HL-60 (cell line): ENCODE measurements around the gene AKAP1.

ENCODE experiments used
- DNase-seq, 2 experiments: peaks; one replicate each; pipeline ENCODE4 v3.0.0-alpha.2; 2010 to 2020; ENCODE audit warnings: low read depth in 1 of 2, low spot score in 1 of 2
- H3K27ac ChIP-seq: fragments of 250-450 bp; sonication (Bioruptor Pico); replicated peaks from 2 replicates; pipeline ENCODE4 v1.5.1; 2020; ENCODE audit warnings: mild to moderate bottlenecking, moderate library complexity
- H3K27me3 ChIP-seq: fragments of 250-450 bp; sonication (Bioruptor Pico); 2 replicates; pipeline ENCODE4 v1.5.1; 2021; ENCODE audit warnings: mild to moderate bottlenecking, moderate library complexity; ENCODE audit not compliant: insufficient read depth, poor library complexity, severe bottlenecking
- H3K4me3 ChIP-seq: replicated peaks from 2 replicates; pipeline ENCODE4 v1.5.1; 2011; ENCODE audit warnings: mild to moderate bottlenecking, control low read depth, low read length; ENCODE audit not compliant: insufficient read depth
- GABPA ChIP-seq: IDR thresholded peaks from 2 replicates; pipeline ENCODE4 v1.6.1; 2012; ENCODE audit warnings: low read depth
- POLR2AphosphoS5 ChIP-seq: IDR thresholded peaks from 2 replicates; pipeline ENCODE4 v1.6.1; 2012; ENCODE audit warnings: low read depth
- SPI1 ChIP-seq: IDR thresholded peaks from 2 replicates; pipeline ENCODE4 v1.6.1; 2012; ENCODE audit warnings: low read depth, mild to moderate bottlenecking, borderline replicate concordance
- long read RNA-seq: library from polyadenylated mRNA; unstranded; transcript quantifications from one replicate; pipeline ENCODE4 v2.0.0, GENCODE V29; 2020
- TF ChIP-seq, protein P1 (sequence below): IDR thresholded peaks from 2 replicates; pipeline ENCODE4 v1.6.1; 2012; ENCODE audit warnings: low read depth; ENCODE audit not compliant: insufficient replicate concordance
- TF ChIP-seq, protein P2 (sequence below): IDR thresholded peaks from one replicate; pipeline ENCODE4 v1.5.1; 2011; ENCODE audit warnings: low read length, control low read depth, inconsistent platforms; ENCODE audit not compliant: insufficient read depth

Gene AKAP1, protein sequence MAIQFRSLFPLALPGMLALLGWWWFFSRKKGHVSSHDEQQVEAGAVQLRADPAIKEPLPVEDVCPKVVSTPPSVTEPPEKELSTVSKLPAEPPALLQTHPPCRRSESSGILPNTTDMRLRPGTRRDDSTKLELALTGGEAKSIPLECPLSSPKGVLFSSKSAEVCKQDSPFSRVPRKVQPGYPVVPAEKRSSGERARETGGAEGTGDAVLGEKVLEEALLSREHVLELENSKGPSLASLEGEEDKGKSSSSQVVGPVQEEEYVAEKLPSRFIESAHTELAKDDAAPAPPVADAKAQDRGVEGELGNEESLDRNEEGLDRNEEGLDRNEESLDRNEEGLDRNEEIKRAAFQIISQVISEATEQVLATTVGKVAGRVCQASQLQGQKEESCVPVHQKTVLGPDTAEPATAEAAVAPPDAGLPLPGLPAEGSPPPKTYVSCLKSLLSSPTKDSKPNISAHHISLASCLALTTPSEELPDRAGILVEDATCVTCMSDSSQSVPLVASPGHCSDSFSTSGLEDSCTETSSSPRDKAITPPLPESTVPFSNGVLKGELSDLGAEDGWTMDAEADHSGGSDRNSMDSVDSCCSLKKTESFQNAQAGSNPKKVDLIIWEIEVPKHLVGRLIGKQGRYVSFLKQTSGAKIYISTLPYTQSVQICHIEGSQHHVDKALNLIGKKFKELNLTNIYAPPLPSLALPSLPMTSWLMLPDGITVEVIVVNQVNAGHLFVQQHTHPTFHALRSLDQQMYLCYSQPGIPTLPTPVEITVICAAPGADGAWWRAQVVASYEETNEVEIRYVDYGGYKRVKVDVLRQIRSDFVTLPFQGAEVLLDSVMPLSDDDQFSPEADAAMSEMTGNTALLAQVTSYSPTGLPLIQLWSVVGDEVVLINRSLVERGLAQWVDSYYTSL
- long read RNA-seq, transcript AKAP1-202 (11 exons, 3,970 nt) = major isoform, 55 of 77 reads
- long read RNA-seq, partial matches to known transcripts = 8 of 77 reads
- long read RNA-seq, other reads (novel, unspliced or antisense) = 13 of 77 reads

DNA sequence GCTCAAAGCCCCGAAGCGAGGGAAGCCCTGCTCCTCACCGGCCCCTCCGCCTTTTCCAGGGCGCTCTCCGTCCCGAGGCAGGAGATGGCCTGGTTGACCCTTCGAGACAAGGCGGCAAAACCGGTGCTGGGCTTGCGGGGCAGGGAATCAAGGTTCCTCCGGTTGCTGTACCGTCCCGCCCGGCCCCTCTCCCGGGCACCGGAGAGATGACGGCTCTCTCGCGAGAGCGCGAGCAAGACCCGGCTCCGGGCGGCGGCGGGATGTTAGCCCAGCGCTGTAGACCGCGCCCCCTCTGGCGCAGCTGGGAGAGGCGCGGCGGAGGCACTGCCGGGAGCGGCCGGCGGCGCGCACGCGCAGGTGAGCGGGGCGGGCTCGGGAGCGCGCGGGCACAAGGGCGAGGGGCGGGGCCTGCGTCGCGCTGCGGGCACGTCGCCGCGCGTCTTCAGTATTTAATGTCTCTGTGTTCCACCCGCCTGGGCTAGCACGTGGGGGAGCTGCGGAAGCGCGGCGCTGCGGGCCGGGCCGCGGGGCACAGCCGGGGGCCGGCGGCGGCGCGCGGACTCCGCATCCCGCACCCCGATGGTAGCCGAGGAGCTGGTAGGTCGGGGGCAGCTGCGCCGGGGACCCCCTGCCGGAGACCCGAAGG is at the start of gene AKAP1:
TSS of gene AKAP1 (plus strand) at position 445 of the 646 bp plus-strand sequence. CDS start 20,219 bp downstream, outside the sequence.
- DNase-seq = peak; percentile 89 to 93
- TF ChIP-seq POLR2AphosphoS5 = peak; percentile 86
- TF ChIP-seq, protein P1, sequence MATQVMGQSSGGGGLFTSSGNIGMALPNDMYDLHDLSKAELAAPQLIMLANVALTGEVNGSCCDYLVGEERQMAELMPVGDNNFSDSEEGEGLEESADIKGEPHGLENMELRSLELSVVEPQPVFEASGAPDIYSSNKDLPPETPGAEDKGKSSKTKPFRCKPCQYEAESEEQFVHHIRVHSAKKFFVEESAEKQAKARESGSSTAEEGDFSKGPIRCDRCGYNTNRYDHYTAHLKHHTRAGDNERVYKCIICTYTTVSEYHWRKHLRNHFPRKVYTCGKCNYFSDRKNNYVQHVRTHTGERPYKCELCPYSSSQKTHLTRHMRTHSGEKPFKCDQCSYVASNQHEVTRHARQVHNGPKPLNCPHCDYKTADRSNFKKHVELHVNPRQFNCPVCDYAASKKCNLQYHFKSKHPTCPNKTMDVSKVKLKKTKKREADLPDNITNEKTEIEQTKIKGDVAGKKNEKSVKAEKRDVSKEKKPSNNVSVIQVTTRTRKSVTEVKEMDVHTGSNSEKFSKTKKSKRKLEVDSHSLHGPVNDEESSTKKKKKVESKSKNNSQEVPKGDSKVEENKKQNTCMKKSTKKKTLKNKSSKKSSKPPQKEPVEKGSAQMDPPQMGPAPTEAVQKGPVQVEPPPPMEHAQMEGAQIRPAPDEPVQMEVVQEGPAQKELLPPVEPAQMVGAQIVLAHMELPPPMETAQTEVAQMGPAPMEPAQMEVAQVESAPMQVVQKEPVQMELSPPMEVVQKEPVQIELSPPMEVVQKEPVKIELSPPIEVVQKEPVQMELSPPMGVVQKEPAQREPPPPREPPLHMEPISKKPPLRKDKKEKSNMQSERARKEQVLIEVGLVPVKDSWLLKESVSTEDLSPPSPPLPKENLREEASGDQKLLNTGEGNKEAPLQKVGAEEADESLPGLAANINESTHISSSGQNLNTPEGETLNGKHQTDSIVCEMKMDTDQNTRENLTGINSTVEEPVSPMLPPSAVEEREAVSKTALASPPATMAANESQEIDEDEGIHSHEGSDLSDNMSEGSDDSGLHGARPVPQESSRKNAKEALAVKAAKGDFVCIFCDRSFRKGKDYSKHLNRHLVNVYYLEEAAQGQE = peak; percentile 23
- TF ChIP-seq, protein P2, sequence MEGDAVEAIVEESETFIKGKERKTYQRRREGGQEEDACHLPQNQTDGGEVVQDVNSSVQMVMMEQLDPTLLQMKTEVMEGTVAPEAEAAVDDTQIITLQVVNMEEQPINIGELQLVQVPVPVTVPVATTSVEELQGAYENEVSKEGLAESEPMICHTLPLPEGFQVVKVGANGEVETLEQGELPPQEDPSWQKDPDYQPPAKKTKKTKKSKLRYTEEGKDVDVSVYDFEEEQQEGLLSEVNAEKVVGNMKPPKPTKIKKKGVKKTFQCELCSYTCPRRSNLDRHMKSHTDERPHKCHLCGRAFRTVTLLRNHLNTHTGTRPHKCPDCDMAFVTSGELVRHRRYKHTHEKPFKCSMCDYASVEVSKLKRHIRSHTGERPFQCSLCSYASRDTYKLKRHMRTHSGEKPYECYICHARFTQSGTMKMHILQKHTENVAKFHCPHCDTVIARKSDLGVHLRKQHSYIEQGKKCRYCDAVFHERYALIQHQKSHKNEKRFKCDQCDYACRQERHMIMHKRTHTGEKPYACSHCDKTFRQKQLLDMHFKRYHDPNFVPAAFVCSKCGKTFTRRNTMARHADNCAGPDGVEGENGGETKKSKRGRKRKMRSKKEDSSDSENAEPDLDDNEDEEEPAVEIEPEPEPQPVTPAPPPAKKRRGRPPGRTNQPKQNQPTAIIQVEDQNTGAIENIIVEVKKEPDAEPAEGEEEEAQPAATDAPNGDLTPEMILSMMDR = no peak
- H3K4me3 ChIP-seq = peak within 1 kb of the TSS; percentile 77
- H3K27ac ChIP-seq = peak within 1 kb of the TSS; percentile 96
- no peaks in the 10 kb centered on the region for H3K27me3 ChIP-seq

DNA sequence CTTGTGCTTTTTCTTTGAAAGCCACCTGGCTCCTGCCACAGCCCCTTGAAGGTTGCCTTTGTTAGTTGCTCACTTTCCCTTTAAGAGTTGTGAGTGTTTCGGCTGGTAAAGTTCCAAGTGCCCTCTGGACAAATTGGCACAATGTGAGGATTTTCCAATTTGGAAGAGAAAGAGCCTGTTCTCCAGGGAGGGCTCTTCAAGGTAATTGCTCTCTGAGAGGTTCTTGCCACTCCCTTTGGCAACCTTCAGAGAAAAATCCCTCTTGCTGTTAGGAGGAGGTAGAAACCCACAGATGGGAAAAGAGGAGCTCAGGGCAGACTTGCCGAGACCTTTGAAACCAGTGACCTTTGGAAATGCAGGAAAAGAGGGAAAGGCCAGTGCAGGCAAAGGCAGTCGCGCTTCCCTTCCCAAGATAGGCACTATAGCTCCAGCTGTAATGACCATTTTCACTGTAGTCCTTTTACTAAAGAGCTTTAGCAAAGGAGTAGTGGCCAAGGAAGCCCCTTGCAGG is 49.0 kb upstream of the AKAP1 start:
- Histone ChIP-seq H3K4me3 (no peak overlapping the region), H3K27me3 (no peaks in the 10 kb centered on the region), H3K27ac (no peak overlapping the region)
- TF ChIP-seq, protein P1 = no peak
- TF ChIP-seq SPI1 = no peak
- TF ChIP-seq GABPA = no peak
- no peak for TF ChIP-seq POLR2AphosphoS5
- TF ChIP-seq, protein P2 = no peak
- DNase-seq = no peak

DNA sequence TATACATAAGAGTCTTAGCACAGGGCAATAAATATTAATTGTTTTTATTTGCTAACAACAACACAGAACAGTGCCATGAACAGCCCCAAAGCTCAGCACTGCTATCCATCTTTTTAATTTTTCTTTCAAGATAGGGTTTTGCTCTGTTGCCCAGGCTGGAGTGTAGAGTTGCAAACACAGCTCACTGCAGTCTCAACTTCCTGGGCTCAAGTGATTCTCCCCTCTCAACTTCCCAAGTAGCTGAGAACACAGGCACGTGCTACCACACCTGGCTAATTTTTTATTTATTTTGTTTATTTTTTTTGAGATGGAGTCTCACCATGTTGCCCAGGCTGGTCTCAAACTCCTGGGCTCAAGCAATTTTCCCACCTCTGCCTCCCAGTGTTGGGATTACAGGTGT is 47.6 kb upstream of the AKAP1 start:
- TF ChIP-seq, protein P1 = no peak
- no peak for TF ChIP-seq SPI1
- no peak for DNase-seq
- Histone ChIP-seq H3K27ac (no peak overlapping the region), H3K27me3 (no peaks in the 10 kb centered on the region), H3K4me3 (no peak overlapping the region)
